Endodermal cell (in vitro differentiated cells): ENCODE measurements around the gene MFNG. TPM values are rescaled to one million over a fixed set of nuclear protein-coding genes. Genes with fewer than 3 reads are reported as not detected.

Experiments used
- DNase-seq: peaks from one replicate; pipeline ENCODE4 v3.0.0-alpha.2; 2017
- H3K27ac ChIP-seq: 2 replicates; pipeline ENCODE4 v1.5.1; 2013; ENCODE audit warnings: mild to moderate bottlenecking, low read depth, low read length, moderate library complexity
- H3K27me3 ChIP-seq: 2 replicates; pipeline ENCODE4 v1.6.1; 2013; ENCODE audit warnings: mild to moderate bottlenecking, low read length, moderate library complexity; ENCODE audit not compliant: insufficient read depth, control insufficient read depth, poor library complexity, severe bottlenecking
- H3K36me3 ChIP-seq: 2 replicates; pipeline ENCODE4 v1.7.0; 2013; ENCODE audit warnings: mild to moderate bottlenecking, low read length, moderate library complexity; ENCODE audit not compliant: control insufficient read depth, insufficient read depth
- H3K4me1 ChIP-seq: one replicate; pipeline ENCODE4 v1.7.0; 2013; ENCODE audit warnings: low read length; ENCODE audit not compliant: control insufficient read depth, insufficient read depth
- H3K4me3 ChIP-seq: 2 replicates; pipeline ENCODE4 v1.5.1; 2013; ENCODE audit warnings: mild to moderate bottlenecking, low read length, moderate library complexity
- H3K9ac ChIP-seq: 2 replicates; pipeline ENCODE4 v1.6.1; 2013; ENCODE audit warnings: mild to moderate bottlenecking, low read length, moderate library complexity; ENCODE audit not compliant: poor library complexity, severe bottlenecking; ENCODE audit errors: extremely low read depth
- H3K9me3 ChIP-seq: 2 replicates; pipeline ENCODE4 v1.6.1; 2013; ENCODE audit warnings: mild to moderate bottlenecking, low read length, moderate library complexity; ENCODE audit not compliant: control insufficient read depth
- H3K27ac Mint-ChIP-seq: 2 replicates; pipeline ENCODE4 v1.8.0; 2020; ENCODE audit warnings: mixed read lengths
- H3K27me3 Mint-ChIP-seq: 2 replicates; pipeline ENCODE4 v1.8.0; 2021; ENCODE audit warnings: mild to moderate bottlenecking, mixed read lengths; ENCODE audit not compliant: insufficient read depth
- H3K36me3 Mint-ChIP-seq: 2 replicates; pipeline ENCODE4 v1.8.0; 2020; ENCODE audit warnings: low read depth, mixed read lengths
- H3K4me1 Mint-ChIP-seq: 2 replicates; pipeline ENCODE4 v1.8.0; 2020; ENCODE audit warnings: mixed read lengths
- H3K4me3 Mint-ChIP-seq: 2 replicates; pipeline ENCODE4 v1.8.0; 2020; ENCODE audit warnings: mild to moderate bottlenecking, moderate library complexity, mixed read lengths
- H3K9me3 Mint-ChIP-seq: 2 replicates; pipeline ENCODE4 v1.8.0; 2020; ENCODE audit warnings: mild to moderate bottlenecking, mixed read lengths
- WGBS, 2 experiments: methylation state at CpG; one replicate each; pipeline versions ENCODE4 v1.1.5 to v1.1.7; 2013; ENCODE audit warnings: missing lambda C conversion rate in 2 of 2, mixed read lengths in 1 of 2; ENCODE audit not compliant: insufficient coverage in 1 of 2, insufficient read length in 1 of 2; 5-methylcytosine and 5-hydroxymethylcytosine counted together
- total RNA-seq, 2 donors: library from RNA; stranded (reverse); fragmentation: NEBNext Ultra II Directional in 1 of 2; extraction: Animal tissue kit (Norgen Biotek cat#: 25700) in 1 of 2; gene quantifications; 2 replicates in 1 of 2; 3 replicates in 1 of 2; pipeline ENCODE4 v1.2.1, GENCODE V29; 2021
- TF ChIP-seq, protein P1 (sequence below): fragments of 200-600 bp; sonication (generic); conservative IDR thresholded peaks from 2 replicates; pipeline ENCODE4 v1.5.0; 2021; ENCODE audit warnings: antibody characterized with exemption, mild to moderate bottlenecking

MFNG gene
- total RNA-seq, 2 donors from 2014 or later, result 1.9 to 6.6 TPM

DNA sequence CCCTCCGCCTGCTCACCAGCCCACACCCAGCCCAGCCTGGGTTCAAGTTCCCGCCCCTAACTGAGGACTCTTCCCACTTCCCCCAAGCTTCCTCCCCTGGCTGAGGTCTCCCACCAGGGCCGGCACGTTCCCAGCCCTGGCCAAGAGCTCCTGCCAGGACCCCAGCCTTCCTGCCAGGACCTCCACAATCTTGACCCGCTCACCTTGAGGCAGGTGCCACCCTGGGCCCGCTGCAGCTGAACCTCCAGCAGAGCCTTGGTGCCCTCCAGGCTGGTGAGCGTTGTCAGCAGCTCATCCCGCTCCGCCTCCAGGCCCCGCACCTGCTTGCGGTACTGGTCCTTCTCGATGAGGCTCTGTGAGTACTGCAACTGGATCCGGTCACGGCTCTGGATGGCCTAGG, 19.8 kb upstream of the MFNG start:
- Mint-ChIP-seq H3K4me1 (peaks cover 20% of the 10 kb centered on the region), H3K4me3 (no peak overlapping the region), H3K9me3 (no peaks in the 10 kb centered on the region), H3K27me3 (no peaks in the 10 kb centered on the region), H3K27ac (no peak overlapping the region), H3K36me3 (peaks cover 17% of the 10 kb centered on the region)
- WGBS, 2 experiments, result 92 to 95% methylated on average over 8 to 14 of the region's 14 CpGs
- TF ChIP-seq, protein P1, sequence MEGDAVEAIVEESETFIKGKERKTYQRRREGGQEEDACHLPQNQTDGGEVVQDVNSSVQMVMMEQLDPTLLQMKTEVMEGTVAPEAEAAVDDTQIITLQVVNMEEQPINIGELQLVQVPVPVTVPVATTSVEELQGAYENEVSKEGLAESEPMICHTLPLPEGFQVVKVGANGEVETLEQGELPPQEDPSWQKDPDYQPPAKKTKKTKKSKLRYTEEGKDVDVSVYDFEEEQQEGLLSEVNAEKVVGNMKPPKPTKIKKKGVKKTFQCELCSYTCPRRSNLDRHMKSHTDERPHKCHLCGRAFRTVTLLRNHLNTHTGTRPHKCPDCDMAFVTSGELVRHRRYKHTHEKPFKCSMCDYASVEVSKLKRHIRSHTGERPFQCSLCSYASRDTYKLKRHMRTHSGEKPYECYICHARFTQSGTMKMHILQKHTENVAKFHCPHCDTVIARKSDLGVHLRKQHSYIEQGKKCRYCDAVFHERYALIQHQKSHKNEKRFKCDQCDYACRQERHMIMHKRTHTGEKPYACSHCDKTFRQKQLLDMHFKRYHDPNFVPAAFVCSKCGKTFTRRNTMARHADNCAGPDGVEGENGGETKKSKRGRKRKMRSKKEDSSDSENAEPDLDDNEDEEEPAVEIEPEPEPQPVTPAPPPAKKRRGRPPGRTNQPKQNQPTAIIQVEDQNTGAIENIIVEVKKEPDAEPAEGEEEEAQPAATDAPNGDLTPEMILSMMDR, result no peak
- Histone ChIP-seq H3K36me3 (no peaks in the 10 kb centered on the region), H3K9ac (no peak overlapping the region), H3K27me3 (no peaks in the 10 kb centered on the region), H3K4me1 (peaks cover 10% of the 10 kb centered on the region), H3K9me3 (no peaks in the 10 kb centered on the region), H3K4me3 (no peak overlapping the region), H3K27ac (no peak overlapping the region)
- no peak for DNase-seq

DNA sequence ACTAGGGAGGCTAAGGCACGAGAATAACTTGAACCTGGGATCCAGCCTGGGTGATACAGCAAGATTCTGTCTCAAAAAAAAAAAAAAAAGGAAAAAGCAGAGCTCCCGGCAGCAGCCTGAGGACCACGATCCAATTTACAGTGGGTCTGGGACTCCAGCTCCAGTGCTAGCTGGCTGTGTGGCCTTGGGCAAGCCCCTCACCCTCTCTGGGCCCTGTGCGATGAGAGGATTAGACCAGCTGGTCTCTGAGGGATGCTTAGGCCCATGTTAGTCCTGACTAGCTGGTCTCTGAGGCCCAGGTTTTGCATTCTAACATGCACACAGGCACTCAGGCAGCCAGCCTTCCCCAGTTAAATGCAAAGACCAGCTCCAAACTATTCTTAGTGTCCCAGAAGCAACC, 19.4 kb upstream of the MFNG start:
- TF ChIP-seq, protein P1, result no peak
- peaks cover 17% of the 10 kb centered on the region for H3K36me3 Mint-ChIP-seq

DNA sequence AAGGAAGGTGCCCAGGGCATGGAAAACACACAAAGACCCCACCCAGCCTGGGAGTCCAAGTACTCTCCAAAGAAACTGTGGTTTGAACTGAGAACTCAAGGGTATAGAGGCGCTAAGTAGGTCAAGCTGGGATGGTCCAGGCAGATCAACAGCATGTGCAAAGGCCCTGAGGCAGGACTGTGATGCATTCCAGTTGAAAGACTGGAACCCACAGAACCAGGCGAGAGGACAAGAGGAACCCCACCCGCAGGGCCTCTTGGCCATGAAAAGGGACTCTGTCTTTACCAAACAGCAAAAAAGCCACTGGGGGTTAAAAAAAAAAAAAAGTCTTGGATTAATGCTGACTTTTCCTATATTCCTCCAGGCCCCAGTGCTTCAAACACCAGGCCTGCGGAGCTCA, 18.8 kb upstream of the MFNG start:
- Histone ChIP-seq H3K4me3 (no peak overlapping the region), H3K9me3 (no peaks in the 10 kb centered on the region), H3K27ac (no peak overlapping the region), H3K4me1 (peaks cover 10% of the 10 kb centered on the region), H3K9ac (no peak overlapping the region), H3K27me3 (no peaks in the 10 kb centered on the region), H3K36me3 (no peaks in the 10 kb centered on the region)
- no peak overlapping the region for H3K4me3 Mint-ChIP-seq
- H3K9me3 Mint-ChIP-seq, result no peaks in the 10 kb centered on the region
- H3K27me3 Mint-ChIP-seq, result no peaks in the 10 kb centered on the region
- H3K27ac Mint-ChIP-seq, result no peak overlapping the region
- WGBS, 2 experiments, result 87 to 91% methylated on average over 4 of the region's 4 CpGs
- TF ChIP-seq, protein P1, result no peak
- H3K36me3 Mint-ChIP-seq, result peaks cover 16% of the 10 kb centered on the region
- no peak for DNase-seq
- H3K4me1 Mint-ChIP-seq, result peaks cover 20% of the 10 kb centered on the region

More for the DNA sequence above, 19.4 kb upstream of the MFNG start:
- H3K36me3 ChIP-seq, result no peaks in the 10 kb centered on the region
- no peak overlapping the region for H3K27ac Mint-ChIP-seq
- no peak overlapping the region for H3K27ac ChIP-seq
- H3K27me3 ChIP-seq, result no peaks in the 10 kb centered on the region
- no peaks in the 10 kb centered on the region for H3K9me3 Mint-ChIP-seq
- no peak overlapping the region for H3K9ac ChIP-seq
- H3K4me1 ChIP-seq, result peaks cover 10% of the 10 kb centered on the region
- peaks cover 20% of the 10 kb centered on the region for H3K4me1 Mint-ChIP-seq
- no peaks in the 10 kb centered on the region for H3K9me3 ChIP-seq
- no peaks in the 10 kb centered on the region for H3K27me3 Mint-ChIP-seq
- no peak overlapping the region for H3K4me3 ChIP-seq
- DNase-seq, result no peak
- WGBS, 2 experiments, result 94 to 100% methylated on average over 1 to 4 of the region's 4 CpGs
- H3K4me3 Mint-ChIP-seq, result no peak overlapping the region
